H1 (cell line): ENCODE data around the gene NAPG. TPM values are rescaled to one million over a fixed set of nuclear protein-coding genes. Genes with fewer than 3 reads are reported as not detected.

Experiments used
- CTCF ChIA-PET: fragments of 300-600 bp; sonication (Branson Sonifier 250); formaldehyde crosslinking; loops from one replicate; lab custom pipeline; 2021; ENCODE audit not compliant: partially characterized antibody; lab: Charles Lee
- POLR2A ChIA-PET: fragments of 300-600 bp; sonication (Branson Sonifier 250); formaldehyde crosslinking; loops from one replicate; lab custom pipeline; 2021; ENCODE audit warnings: inconsistent platforms; ENCODE audit not compliant: partially characterized antibody; lab: Charles Lee
- DNase-seq, 2 experiments: peaks; one replicate each; pipeline versions ENCODE4 v3.0.0 to v3.0.0-alpha.2; 2010 to 2022; ENCODE audit warnings: low spot score in 2 of 2, low read depth in 1 of 2, mixed read lengths in 1 of 2
- FAIRE-seq: peaks from 2 replicates; lab custom pipeline; 2011; peaks lifted over from hg19 to GRCh38; lab: Jason Lieb, UNC
- H2AFZ ChIP-seq: 2 replicates; pipeline ENCODE4 v1.8.1; 2012; ENCODE audit warnings: low read length, inconsistent platforms
- H2AK5ac ChIP-seq: 2 replicates; pipeline ENCODE4 v1.6.1; 2013; ENCODE audit warnings: low read depth, low read length
- H2BK120ac ChIP-seq: replicated peaks from 2 replicates; pipeline ENCODE3; 2013; ENCODE audit warnings: low read depth, low read length, inconsistent platforms
- H2BK12ac ChIP-seq: 2 replicates; pipeline ENCODE4 v1.6.1; 2013; ENCODE audit warnings: low read depth, low read length
- H2BK15ac ChIP-seq: 2 replicates; pipeline ENCODE4 v1.6.1; 2013; ENCODE audit warnings: low read length
- H2BK20ac ChIP-seq: 2 replicates; pipeline ENCODE4 v1.6.1; 2013; ENCODE audit warnings: low read length
- H2BK5ac ChIP-seq: 2 replicates; pipeline ENCODE4 v1.6.1; 2013; ENCODE audit warnings: low read depth, low read length
- H3K14ac ChIP-seq: 2 replicates; pipeline ENCODE4 v1.6.1; 2013; ENCODE audit warnings: inconsistent platforms; ENCODE audit not compliant: insufficient read length
- H3K18ac ChIP-seq: 2 replicates; pipeline ENCODE4 v1.6.1; 2013; ENCODE audit warnings: low read length; ENCODE audit errors: extremely low read depth
- H3K23ac ChIP-seq: 2 replicates; pipeline ENCODE4 v1.6.1; 2013; ENCODE audit warnings: inconsistent platforms; ENCODE audit not compliant: insufficient read length
- H3K23me2 ChIP-seq: 2 replicates; pipeline ENCODE4 v1.6.1; 2013; ENCODE audit warnings: low read depth, low read length
- H3K27ac ChIP-seq: 2 replicates; pipeline ENCODE4 v1.6.1; 2011; ENCODE audit warnings: low read depth, low read length, inconsistent platforms
- H3K27me3 ChIP-seq, 4 experiments: replicated peaks in 1 of 4; 1 replicate in 1 of 4; 2 replicates in 3 of 4; pipeline versions ENCODE4 v1.6.1 to v1.8.1; 2011 to 2013; ENCODE audit warnings: low read length in 3 of 4, mild to moderate bottlenecking in 3 of 4, inconsistent platforms in 2 of 4, mixed read lengths in 2 of 4, moderate library complexity in 1 of 4; ENCODE audit not compliant: control insufficient read depth in 3 of 4, insufficient read depth in 3 of 4; ENCODE audit errors: extremely low read depth in 1 of 4
- H3K36me3 ChIP-seq, 4 experiments: 2 replicates each; pipeline versions ENCODE4 v1.6.1 to v1.8.1; 2011 to 2013; ENCODE audit warnings: mild to moderate bottlenecking in 4 of 4, low read length in 3 of 4, moderate library complexity in 2 of 4, control low read depth in 1 of 4, inconsistent platforms in 1 of 4; ENCODE audit not compliant: insufficient read depth in 4 of 4, control insufficient read depth in 2 of 4
- H3K4ac ChIP-seq: replicated peaks from 2 replicates; pipeline ENCODE3; 2013; ENCODE audit warnings: low read length, low read depth, mixed read lengths, inconsistent platforms; ENCODE audit not compliant: insufficient read length
- H3K4me1 ChIP-seq, 4 experiments: replicated peaks in 1 of 4; 1 replicate in 1 of 4; 2 replicates in 3 of 4; pipeline versions ENCODE4 v1.6.1 to v1.8.1; 2011 to 2013; ENCODE audit warnings: low read length in 3 of 4, inconsistent platforms in 2 of 4, mixed read lengths in 1 of 4; ENCODE audit not compliant: insufficient read depth in 4 of 4, control insufficient read depth in 3 of 4
- H3K4me2 ChIP-seq, 2 experiments: 2 replicates each; pipeline versions ENCODE4 v1.6.1 to v1.8.1; 2011 to 2013; ENCODE audit warnings: low read depth in 2 of 2, low read length in 2 of 2, control low read depth in 1 of 2, inconsistent platforms in 1 of 2, mild to moderate bottlenecking in 1 of 2; ENCODE audit not compliant: insufficient read depth in 1 of 2
- H3K4me3 ChIP-seq, 4 experiments: fragments of 200-600, 300-600 bp in 1 of 4; sonication (generic), shearing (Covaris generic), sonication (Bioruptor Twin) in 1 of 4; 2 replicates each; pipeline versions ENCODE4 v1.5.1 to v1.8.1; 2011 to 2016; ENCODE audit warnings: low read length in 4 of 4, low read depth in 3 of 4, control low read depth in 2 of 4, inconsistent platforms in 2 of 4, mild to moderate bottlenecking in 2 of 4, mixed read lengths in 1 of 4, moderate library complexity in 1 of 4; ENCODE audit not compliant: insufficient read depth in 2 of 4; ENCODE audit errors: extremely low read depth in 1 of 4
- H3K56ac ChIP-seq: replicated peaks from 2 replicates; pipeline ENCODE3; 2013; ENCODE audit warnings: low read depth, mild to moderate bottlenecking, mixed read lengths, low read length, inconsistent platforms; ENCODE audit not compliant: insufficient read length
- H3K79me1 ChIP-seq: 2 replicates; pipeline ENCODE4 v1.6.1; 2013; ENCODE audit warnings: low read depth, low read length, control low read depth
- H3K79me2 ChIP-seq, 2 experiments: 2 replicates each; pipeline versions ENCODE4 v1.6.1 to v1.8.1; 2012 to 2013; ENCODE audit warnings: low read length in 2 of 2, mild to moderate bottlenecking in 2 of 2, inconsistent platforms in 1 of 2; ENCODE audit not compliant: insufficient read depth in 2 of 2, control insufficient read depth in 1 of 2
- H3K9ac ChIP-seq, 4 experiments: replicated peaks in 1 of 4; 1 replicate in 1 of 4; 2 replicates in 3 of 4; pipeline versions ENCODE4 v1.6.1 to v1.8.1; 2011 to 2013; ENCODE audit warnings: low read depth in 3 of 4, low read length in 3 of 4, control low read depth in 2 of 4, mild to moderate bottlenecking in 2 of 4, moderate library complexity in 2 of 4, inconsistent platforms in 1 of 4; ENCODE audit errors: extremely low read depth in 1 of 4
- H3K9me3 ChIP-seq, 2 experiments: 2 replicates each; pipeline versions ENCODE4 v1.6.1 to v1.8.1; 2012 to 2013; ENCODE audit warnings: mild to moderate bottlenecking in 2 of 2, moderate library complexity in 2 of 2, control low read depth in 1 of 2, inconsistent platforms in 1 of 2, low read depth in 1 of 2, low read length in 1 of 2, mixed read lengths in 1 of 2; ENCODE audit not compliant: insufficient read depth in 2 of 2
- H4K20me1 ChIP-seq, 2 experiments: replicated peaks in 1 of 2; 2 replicates each; pipeline versions ENCODE3 to v1.8.1; 2011 to 2013; ENCODE audit warnings: inconsistent platforms in 2 of 2, low read length in 2 of 2, mild to moderate bottlenecking in 1 of 2; ENCODE audit not compliant: insufficient read depth in 2 of 2, control insufficient read depth in 1 of 2
- H4K5ac ChIP-seq: 2 replicates; pipeline ENCODE4 v1.6.1; 2013; ENCODE audit warnings: low read length, low read depth, mixed read lengths, inconsistent platforms; ENCODE audit not compliant: insufficient read length
- H4K8ac ChIP-seq: 2 replicates; pipeline ENCODE4 v1.8.0; 2013; ENCODE audit warnings: mild to moderate bottlenecking, moderate library complexity, low read length, inconsistent platforms; ENCODE audit not compliant: insufficient read depth; ENCODE audit errors: extremely low read depth
- H4K91ac ChIP-seq: replicated peaks from 2 replicates; pipeline ENCODE3; 2013; ENCODE audit warnings: low read length, mixed read lengths, inconsistent platforms; ENCODE audit not compliant: insufficient read length
- RAD21 ChIP-seq, 2 experiments: IDR thresholded peaks in 1 of 2; conservative IDR thresholded peaks in 1 of 2; 2 replicates each; pipeline ENCODE4 v1.6.1; 2011; ENCODE audit warnings: low read depth in 2 of 2, low read length in 2 of 2, improper control_type of control experiment in 1 of 2, inconsistent platforms in 1 of 2, mild to moderate bottlenecking in 1 of 2, moderate library complexity in 1 of 2
- TBP ChIP-seq: IDR thresholded peaks from 2 replicates; pipeline ENCODE4 v1.6.1; 2011; ENCODE audit warnings: low read depth, low read length, improper control_type of control experiment
- WGBS, 2 experiments: shearing (Covaris generic) in 1 of 2; methylation state at CpG; one replicate each; pipeline versions ENCODE4 v1.1.6 to v1.1.7; 2013 to 2015; ENCODE audit warnings: low lambda C conversion rate in 2 of 2, mixed read lengths in 2 of 2, inconsistent platforms in 1 of 2, low coverage in 1 of 2, missing lambda C conversion rate in 1 of 2; ENCODE audit not compliant: insufficient replicate concordance in 2 of 2, insufficient coverage in 1 of 2, insufficient read length in 1 of 2; ENCODE audit errors: extremely low coverage in 1 of 2, missing lambda C conversion rate in 1 of 2; 5-methylcytosine and 5-hydroxymethylcytosine counted together
- polyA plus RNA-seq, 7 experiments: library from polyadenylated mRNA; depleted of rRNA in 3 of 7; stranded (reverse) in 5 of 7; unstranded in 2 of 7; fragments of >200 nt in 5 of 7; fragments of 200-250 nt in 2 of 7; gene quantifications; 1 replicate in 5 of 7; 2 replicates in 1 of 7; 4 replicates in 1 of 7; pipeline versions ENCODE4 v1.2.1 to v1.2.3, GENCODE V29; 2011 to 2013; ENCODE audit warnings: missing spikeins in 2 of 7, mixed read lengths in 2 of 7
- total RNA-seq: library from RNA; stranded (reverse); fragmentation: NEBNext Ultra II Directional; extraction: Animal tissue kit (Norgen Biotek cat#: 25700); gene quantifications from 2 replicates; pipeline ENCODE4 v1.2.1, GENCODE V29; 2021
- TF ChIP-seq, protein P1 (sequence below), 3 experiments: IDR thresholded peaks; 1 replicate in 2 of 3; 2 replicates in 1 of 3; pipeline versions ENCODE4 v1.5.1 to v1.6.1; 2011; ENCODE audit warnings: low read length in 3 of 3, mild to moderate bottlenecking in 3 of 3, inconsistent platforms in 2 of 3, low read depth in 1 of 3, moderate library complexity in 1 of 3; ENCODE audit not compliant: insufficient read depth in 1 of 3; ENCODE audit errors: control extremely low read depth in 1 of 3

Gene NAPG
- total and polyA plus RNA-seq, 2 of the 8 experiments (the other 6 are each of a cell fraction or from before 2014, with no cell fraction given): 8.0 to 23.5 TPM

GRCh38 chr18:10518595-10519255 lies 7.1 kb upstream of the NAPG start:
- no peak overlapping the region for H3K27ac ChIP-seq

More at GRCh38 chr18:10518595-10519255, 7.1 kb upstream of the NAPG start:
- H3K4ac ChIP-seq: no peak overlapping the region
- H4K8ac ChIP-seq: no peak overlapping the region
- ChIA-PET CTCF (interaction anchor here (0.7 to 5.0 kb wide), 23 partner anchors 9 to 547 kb away, joined by 3 to 74 read pairs (median 4); no protein-coding TSS in a partner anchor), POLR2A (no interaction called here)
- H2AK5ac ChIP-seq: no peak overlapping the region
- H2BK120ac ChIP-seq: no peak overlapping the region
- H3K23me2 ChIP-seq: no peaks in the 10 kb centered on the region
- WGBS, 2 experiments: 85% methylated on average over 12 of the region's 12 CpGs; no CpG with 5 or more reads in 1 of the 2 experiments
- H3K23ac ChIP-seq: no peak overlapping the region
- H3K18ac ChIP-seq: no peak overlapping the region
- DNase-seq: no peak
- no peak overlapping the region for H2BK15ac ChIP-seq
- H3K56ac ChIP-seq: no peak overlapping the region
- no peaks in the 10 kb centered on the region for H3K36me3 ChIP-seq
- no peaks in the 10 kb centered on the region for H4K20me1 ChIP-seq
- H3K4me2 ChIP-seq: no peak overlapping the region
- no peak overlapping the region for H3K4me3 ChIP-seq
- H3K27me3 ChIP-seq: no peaks in the 10 kb centered on the region
- TF ChIP-seq TBP: no peak
- TF ChIP-seq, protein P1, sequence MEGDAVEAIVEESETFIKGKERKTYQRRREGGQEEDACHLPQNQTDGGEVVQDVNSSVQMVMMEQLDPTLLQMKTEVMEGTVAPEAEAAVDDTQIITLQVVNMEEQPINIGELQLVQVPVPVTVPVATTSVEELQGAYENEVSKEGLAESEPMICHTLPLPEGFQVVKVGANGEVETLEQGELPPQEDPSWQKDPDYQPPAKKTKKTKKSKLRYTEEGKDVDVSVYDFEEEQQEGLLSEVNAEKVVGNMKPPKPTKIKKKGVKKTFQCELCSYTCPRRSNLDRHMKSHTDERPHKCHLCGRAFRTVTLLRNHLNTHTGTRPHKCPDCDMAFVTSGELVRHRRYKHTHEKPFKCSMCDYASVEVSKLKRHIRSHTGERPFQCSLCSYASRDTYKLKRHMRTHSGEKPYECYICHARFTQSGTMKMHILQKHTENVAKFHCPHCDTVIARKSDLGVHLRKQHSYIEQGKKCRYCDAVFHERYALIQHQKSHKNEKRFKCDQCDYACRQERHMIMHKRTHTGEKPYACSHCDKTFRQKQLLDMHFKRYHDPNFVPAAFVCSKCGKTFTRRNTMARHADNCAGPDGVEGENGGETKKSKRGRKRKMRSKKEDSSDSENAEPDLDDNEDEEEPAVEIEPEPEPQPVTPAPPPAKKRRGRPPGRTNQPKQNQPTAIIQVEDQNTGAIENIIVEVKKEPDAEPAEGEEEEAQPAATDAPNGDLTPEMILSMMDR (IDR thresholded peaks at IDR 0.05; ENCODE audit: control extremely low read depth in 1 of 3, insufficient read depth in 1 of 3, low read depth in 1 of 3, low read length in 3 of 3): peak; percentile 17 to 31 (median 21); a peak in 3 of 4 replicates
- TF ChIP-seq RAD21 (IDR thresholded peaks at IDR 0.05 in 1 of 2, conservative IDR thresholded peaks at IDR 0.05 in 1 of 2; ENCODE audit: low read depth in 2 of 2, low read length in 2 of 2): peak; percentile 43 to 59
- no peak overlapping the region for H2BK5ac ChIP-seq
- H4K5ac ChIP-seq: no peak overlapping the region
- no peak overlapping the region for H2BK12ac ChIP-seq
- no peaks in the 10 kb centered on the region for H3K79me2 ChIP-seq
- FAIRE-seq: no peak
- H3K9ac ChIP-seq: no peak overlapping the region
- H3K9me3 ChIP-seq: peaks cover 0 to 4% of the 10 kb centered on the region in 2 experiments; a peak in 1 of 4 replicates
- no peak overlapping the region for H3K14ac ChIP-seq
- H3K4me1 ChIP-seq: no peaks in the 10 kb centered on the region
- H2BK20ac ChIP-seq: no peak overlapping the region
- no peak overlapping the region for H2AFZ ChIP-seq
- no peaks in the 10 kb centered on the region for H3K79me1 ChIP-seq
- H4K91ac ChIP-seq: no peak overlapping the region
